PC-3 (cell line): Measurements from ENCODE around the gene FUT1. TPM values are rescaled to one million over a fixed set of nuclear protein-coding genes. Genes with fewer than 3 reads are reported as not detected.

Source experiments
- ATAC-seq: fragments of 200-7000 bp; cut with Tn5 transposase; 2 replicates; pipeline ENCODE4 v1.9.1; 2020; ENCODE audit warnings: mild to moderate bottlenecking, moderate library complexity
- BruUV-seq: library from RNA; stranded (reverse); fragments of 400-500 nt; replicated peaks from 2 replicates; lab custom pipeline; 2021; lab: Mats Ljungman, UMichigan
- CTCF ChIA-PET: fragments of 300-600 bp; sonication (Branson Sonifier 250); formaldehyde crosslinking; loops from one replicate; lab custom pipeline; 2022; ENCODE audit warnings: antibody characterized with exemption; lab: Charles Lee
- POLR2A ChIA-PET: fragments of 300-600 bp; sonication (Branson Sonifier 250); formaldehyde crosslinking; loops from one replicate; lab custom pipeline; 2022; ENCODE audit warnings: antibody characterized with exemption; ENCODE audit not compliant: unreplicated experiment; lab: Charles Lee
- DNase-seq: peaks from one replicate; pipeline ENCODE4 v3.0.0-alpha.2; 2015
- H2AFZ ChIP-seq: fragments of 300-600 bp; sonication (generic); 2 replicates; pipeline ENCODE4 v1.6.0; 2016; ENCODE audit warnings: antibody characterized with exemption, low read length
- H3F3A ChIP-seq: fragments of 300-600 bp; sonication (generic); one replicate; pipeline ENCODE4 v1.6.0; 2017; ENCODE audit warnings: antibody characterized with exemption, low read length, control low read depth, mild to moderate bottlenecking; ENCODE audit not compliant: unreplicated experiment
- H3K27ac ChIP-seq: fragments of 300-600 bp; sonication (generic); 2 replicates; pipeline ENCODE4 v1.5.1; 2016; ENCODE audit warnings: mild to moderate bottlenecking, low read length
- H3K27me3 ChIP-seq: fragments of 300-600 bp; sonication (generic); 2 replicates; pipeline ENCODE4 v1.6.1; 2016; ENCODE audit warnings: low read length, mixed read lengths
- H3K36me3 ChIP-seq: fragments of 300-600 bp; sonication (generic); 2 replicates; pipeline ENCODE4 v1.6.1; 2016; ENCODE audit warnings: low read depth, mixed run types, low read length, mixed read lengths
- H3K4me1 ChIP-seq: fragments of 300-600 bp; sonication (generic); 2 replicates; pipeline ENCODE4 v1.5.1; 2016; ENCODE audit warnings: low read length; ENCODE audit not compliant: insufficient read depth
- H3K4me2 ChIP-seq: fragments of 300-600 bp; sonication (generic); 2 replicates; pipeline ENCODE4 v1.6.0; 2016; ENCODE audit warnings: low read length
- H3K4me3 ChIP-seq: fragments of 300-600 bp; sonication (generic); 2 replicates; pipeline ENCODE4 v1.5.1; 2016; ENCODE audit warnings: mild to moderate bottlenecking, low read length, mixed read lengths
- H3K79me2 ChIP-seq: fragments of 300-600 bp; sonication (generic); 2 replicates; pipeline ENCODE4 v1.6.1; 2017; ENCODE audit warnings: low read length, mixed read lengths
- H3K9ac ChIP-seq: fragments of 300-600 bp; sonication (generic); 2 replicates; pipeline ENCODE4 v1.6.0; 2016; ENCODE audit warnings: mild to moderate bottlenecking, low read length
- H3K9me2 ChIP-seq: fragments of 300-600 bp; sonication (generic); replicated peaks from 2 replicates; pipeline ENCODE4 v1.6.1; 2016; ENCODE audit warnings: mixed run types, low read length, mixed read lengths
- H3K9me3 ChIP-seq: fragments of 300-600 bp; sonication (generic); 2 replicates; pipeline ENCODE4 v1.6.1; 2016; ENCODE audit warnings: low read length, mixed read lengths
- H4K20me1 ChIP-seq: fragments of 300-600 bp; sonication (generic); 2 replicates; pipeline ENCODE4 v1.6.1; 2016; ENCODE audit warnings: low read length, mixed read lengths
- CTCF ChIP-seq: fragments of 300-600 bp; sonication (generic); conservative IDR thresholded peaks from 2 replicates; pipeline ENCODE4 v1.5.1; 2017; ENCODE audit warnings: antibody characterized with exemption, low read depth, mild to moderate bottlenecking, low read length
- EZH2 ChIP-seq: fragments of 300-600 bp; sonication (generic); IDR thresholded peaks from one replicate; pipeline ENCODE4 v1.6.1; 2017; ENCODE audit warnings: antibody characterized with exemption, mild to moderate bottlenecking, low read length; ENCODE audit not compliant: unreplicated experiment
- EZH2phosphoT487 ChIP-seq: fragments of 300-600 bp; sonication (generic); IDR thresholded peaks from 2 replicates; pipeline ENCODE4 v1.6.1; 2018; ENCODE audit warnings: mild to moderate bottlenecking, antibody characterized with exemption, low read length, borderline replicate concordance
- intact Hi-C: fragments of 100-400 bp; cut with micrococcal nuclease; formaldehyde crosslinking; loops from 2 replicates; pipeline ENCODE4 v1.9.0; 2023
- total RNA-seq: library from RNA; depleted of rRNA; stranded (reverse); fragments of >200 nt; gene quantifications from 2 replicates; pipeline ENCODE4 v1.2.3, GENCODE V29; 2014

FUT1 gene
- total RNA-seq, 1 experiment from 2014 or later: 4.6 TPM

- no TSS peak for BruUV-seq
- Histone ChIP-seq H3K27ac (no peak overlapping the region), H4K20me1 (no peaks in the 10 kb centered on the region), H3K36me3 (no peaks in the 10 kb centered on the region; the same call in 1 of the 2 replicates), H3K79me2 (no peaks in the 10 kb centered on the region), H2AFZ (no peak overlapping the region), H3K4me1 (no peaks in the 10 kb centered on the region), H3K9me2 (no peaks in the 10 kb centered on the region), H3F3A (no peaks in the 10 kb centered on the region), H3K4me3 (no peak overlapping the region), H3K27me3 (no peaks in the 10 kb centered on the region), H3K4me2 (no peak overlapping the region), H3K9ac (no peak overlapping the region), H3K9me3 (no peaks in the 10 kb centered on the region)
- ChIA-PET CTCF (no interaction called here), POLR2A (no interaction called here)
- intact Hi-C loops: no loop called here
- TF ChIP-seq EZH2 (no peak), CTCF (no peak), EZH2phosphoT487 (no peak)
- DNase-seq (no peak), ATAC-seq (no peak)
These were observed 46.5 kb upstream of the FUT1 start for GRCh38 chr19:48798937-48799336.

GRCh38 chr19:48797103-48797502 is 44.7 kb upstream of the FUT1 start:
- Histone ChIP-seq H3K4me3 (no peak overlapping the region), H3K4me1 (no peaks in the 10 kb centered on the region), H3K9ac (no peak overlapping the region), H3K9me3 (no peaks in the 10 kb centered on the region), H3K27me3 (no peaks in the 10 kb centered on the region), H3K79me2 (no peaks in the 10 kb centered on the region), H3K36me3 (no peaks in the 10 kb centered on the region; the same call in 1 of the 2 replicates), H3K9me2 (no peaks in the 10 kb centered on the region), H3K27ac (no peak overlapping the region), H4K20me1 (no peaks in the 10 kb centered on the region), H3F3A (no peaks in the 10 kb centered on the region), H3K4me2 (no peak overlapping the region), H2AFZ (no peak overlapping the region)
- no peak for DNase-seq
- intact Hi-C loops: no loop called here
- no peak for TF ChIP-seq EZH2phosphoT487
- TF ChIP-seq CTCF: no peak
- TF ChIP-seq EZH2: no peak
- CTCF ChIA-PET: no interaction called here
- POLR2A ChIA-PET: no interaction called here
- no peak for ATAC-seq
- no TSS peak for BruUV-seq

- Histone ChIP-seq H2AFZ (no peak overlapping the region), H3K27ac (no peak overlapping the region), H4K20me1 (no peaks in the 10 kb centered on the region), H3K9me3 (no peaks in the 10 kb centered on the region), H3K4me3 (no peak overlapping the region), H3F3A (no peaks in the 10 kb centered on the region), H3K9me2 (no peaks in the 10 kb centered on the region), H3K4me1 (no peaks in the 10 kb centered on the region), H3K4me2 (no peak overlapping the region), H3K79me2 (no peaks in the 10 kb centered on the region), H3K36me3 (no peaks in the 10 kb centered on the region; the same call in 1 of the 2 replicates), H3K27me3 (no peaks in the 10 kb centered on the region), H3K9ac (no peak overlapping the region)
- TF ChIP-seq EZH2: no peak
- TF ChIP-seq CTCF: no peak
- no peak for TF ChIP-seq EZH2phosphoT487
- DNase-seq (no peak), ATAC-seq (no peak)
- ChIA-PET CTCF (no interaction called here), POLR2A (no interaction called here)
- no TSS peak for BruUV-seq
- intact Hi-C loops: no loop called here
These were observed 44.0 kb upstream of the FUT1 start for GRCh38 chr19:48796298-48797083.
